K562 (cell line): ENCODE measurements around the gene PPP4C. TPM values are rescaled to one million over a fixed set of nuclear protein-coding genes. Genes with fewer than 3 reads are reported as not detected.

Experiments used
- CC2D1A ChIP-seq: fragments of 450-650 bp; IDR thresholded peaks from 2 replicates; pipeline ENCODE4 v1.6.1; 2017; ENCODE audit warnings: mild to moderate bottlenecking
- ELF1 ChIP-seq: fragments of 200-800 bp; sonication (Bioruptor generic); IDR thresholded peaks from 2 replicates; pipeline ENCODE4 v1.6.1; 2016; ENCODE audit warnings: missing genetic modification characterization, missing compliant biosample characterization
- ELF4 ChIP-seq: fragments of 450-650 bp; formaldehyde crosslinking; IDR thresholded peaks from 2 replicates; pipeline ENCODE4 v1.4.0; 2022; ENCODE audit warnings: missing genetic modification characterization
- EZH2 ChIP-seq: IDR thresholded peaks from 2 replicates; pipeline ENCODE4 v1.6.1; 2012; ENCODE audit warnings: low read depth, mild to moderate bottlenecking, inconsistent platforms, low read length, borderline replicate concordance
- NCOA1 ChIP-seq: fragments of 450-650 bp; IDR thresholded peaks from 2 replicates; pipeline ENCODE4 v1.6.1; 2016; ENCODE audit warnings: low read depth
- SIRT6 ChIP-seq: IDR thresholded peaks from one replicate; pipeline ENCODE4 v1.6.1; 2012; ENCODE audit warnings: low read depth, mild to moderate bottlenecking, control low read depth, inconsistent platforms, low read length, moderate library complexity
- U2AF1 ChIP-seq: fragments of 200-400 bp; formaldehyde crosslinking; optimal IDR thresholded peaks from 2 replicates; pipeline ENCODE3; 2017; ENCODE audit warnings: mild to moderate bottlenecking, low read depth, low read length, moderate library complexity
- XRCC4 ChIP-seq: IDR thresholded peaks from one replicate; pipeline ENCODE4 v1.6.1; 2011; ENCODE audit not compliant: insufficient read depth, insufficient read length; ENCODE audit errors: extremely low read depth
- ZC3H4 ChIP-seq: sonication (generic); formaldehyde crosslinking; IDR thresholded peaks from 2 replicates; pipeline ENCODE4 v1.9.0; 2021; ENCODE audit warnings: missing genetic modification reagents, borderline replicate concordance
- ZC3H8 ChIP-seq: fragments of 450-650 bp; IDR thresholded peaks from 2 replicates; pipeline ENCODE4 v1.6.1; 2017
- ZNF165 ChIP-seq: fragments of 250-450 bp; sonication (Bioruptor Pico); IDR thresholded peaks from 2 replicates; pipeline ENCODE4 v1.4.0; 2020; ENCODE audit warnings: borderline replicate concordance
- ZNF224 ChIP-seq: sonication (generic); formaldehyde crosslinking; IDR thresholded peaks from 2 replicates; pipeline ENCODE4 v1.8.0; 2022; ENCODE audit warnings: mild to moderate bottlenecking, missing genetic modification reagents
- ZNF551 ChIP-seq: fragments of 250-450 bp; sonication (Bioruptor Pico); IDR thresholded peaks from 2 replicates; pipeline ENCODE4 v1.5.0; 2021; ENCODE audit warnings: mild to moderate bottlenecking, moderate library complexity
- ZNF785 ChIP-seq: fragments of 250-450 bp; sonication (Bioruptor Pico); IDR thresholded peaks from 2 replicates; pipeline ENCODE4 v1.4.0; 2020; ENCODE audit warnings: mild to moderate bottlenecking
- polyA plus RNA-seq, 8 experiments: library from polyadenylated mRNA; depleted of rRNA in 4 of 8; stranded (reverse) in 5 of 8; unstranded in 3 of 8; fragments of >200 nt; fragmentation: Nextera tagmentation in 2 of 8; fragmentation: Illumina TruSeq in 1 of 8; extraction: Ambion mirVana in 2 of 8; extraction: Trizol in 1 of 8; gene quantifications; 2 replicates each; pipeline versions ENCODE4 v1.2.1 to v1.2.3, GENCODE V29; 2011 to 2014; ENCODE audit warnings: inconsistent platforms in 1 of 8, missing spikeins in 1 of 8
- total RNA-seq, 7 experiments: library from RNA; depleted of rRNA in 6 of 7; stranded (reverse); fragments of >200 nt in 6 of 7; fragmentation: Illumina TruSeq in 2 of 7; extraction: Trizol in 2 of 7; gene quantifications; 2 replicates each; pipeline versions ENCODE4 v1.2.1 to v1.2.3, GENCODE V29; 2011 to 2021; ENCODE audit warnings: low replicate concordance in 1 of 7
- TF ChIP-seq, protein P1 (sequence below): sonication (generic); formaldehyde crosslinking; IDR thresholded peaks from 2 replicates; pipeline ENCODE4 v1.8.0; 2022; ENCODE audit warnings: missing genetic modification reagents, mild to moderate bottlenecking, borderline replicate concordance
- TF ChIP-seq, protein P2 (sequence below): sonication (generic); formaldehyde crosslinking; IDR thresholded peaks from 2 replicates; pipeline ENCODE4 v1.8.0; 2023; ENCODE audit warnings: mild to moderate bottlenecking, missing genetic modification reagents
- TF ChIP-seq, protein P3 (sequence below): fragments of 450-650 bp; IDR thresholded peaks from 2 replicates; pipeline ENCODE4 v1.6.1; 2016
- TF ChIP-seq, protein P4 (sequence below): fragments of 450-650 bp; IDR thresholded peaks from 2 replicates; pipeline ENCODE4 v1.6.1; 2016; ENCODE audit warnings: low read depth, mild to moderate bottlenecking, moderate library complexity

The PPP4C gene
- total and polyA plus RNA-seq, 9 of the 15 experiments (the other 6 are each of a cell fraction or from before 2014, with no cell fraction given): 3.5 to 183 (median 131) TPM

DNA sequence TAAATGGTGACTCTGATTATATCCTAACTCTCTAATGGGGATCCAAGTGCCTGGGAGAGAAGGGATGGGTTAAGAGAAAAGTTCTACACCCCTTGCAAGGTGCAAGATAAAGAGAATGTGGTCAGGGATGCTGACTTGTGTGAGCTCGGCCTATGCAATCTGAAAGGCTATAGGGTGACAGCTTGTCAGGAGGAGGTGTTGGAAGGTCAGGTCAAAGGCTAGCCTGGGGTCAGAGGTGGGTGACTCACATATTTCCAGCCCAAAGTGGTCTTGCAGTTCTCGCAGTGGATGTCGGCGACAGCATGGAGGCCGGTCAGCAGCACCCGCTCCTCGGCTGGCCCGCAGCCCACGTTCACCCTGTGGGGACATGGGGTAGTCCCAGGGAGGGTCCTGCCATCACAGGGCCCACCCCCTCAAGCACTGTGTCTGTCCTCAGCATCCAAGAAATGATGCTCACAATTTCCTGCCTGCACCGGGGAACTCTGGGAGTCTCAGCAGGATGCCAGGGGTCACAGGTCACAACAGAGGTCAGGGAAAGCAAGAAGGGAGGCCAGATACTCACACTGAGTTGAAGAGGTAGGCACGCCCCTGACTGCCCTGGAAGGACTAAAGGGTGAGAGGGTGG, 18.9 kb downstream of the PPP4C start (continued):
- no peak for TF ChIP-seq EZH2
- no peak for TF ChIP-seq ELF1 (tag)
- TF ChIP-seq, protein P1, sequence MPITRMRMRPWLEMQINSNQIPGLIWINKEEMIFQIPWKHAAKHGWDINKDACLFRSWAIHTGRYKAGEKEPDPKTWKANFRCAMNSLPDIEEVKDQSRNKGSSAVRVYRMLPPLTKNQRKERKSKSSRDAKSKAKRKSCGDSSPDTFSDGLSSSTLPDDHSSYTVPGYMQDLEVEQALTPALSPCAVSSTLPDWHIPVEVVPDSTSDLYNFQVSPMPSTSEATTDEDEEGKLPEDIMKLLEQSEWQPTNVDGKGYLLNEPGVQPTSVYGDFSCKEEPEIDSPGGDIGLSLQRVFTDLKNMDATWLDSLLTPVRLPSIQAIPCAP: no peak
- no peak for TF ChIP-seq SIRT6
- TF ChIP-seq CC2D1A: no peak
- TF ChIP-seq ZNF785 (CRISPR knock-in tag): no peak
- TF ChIP-seq, protein P2, sequence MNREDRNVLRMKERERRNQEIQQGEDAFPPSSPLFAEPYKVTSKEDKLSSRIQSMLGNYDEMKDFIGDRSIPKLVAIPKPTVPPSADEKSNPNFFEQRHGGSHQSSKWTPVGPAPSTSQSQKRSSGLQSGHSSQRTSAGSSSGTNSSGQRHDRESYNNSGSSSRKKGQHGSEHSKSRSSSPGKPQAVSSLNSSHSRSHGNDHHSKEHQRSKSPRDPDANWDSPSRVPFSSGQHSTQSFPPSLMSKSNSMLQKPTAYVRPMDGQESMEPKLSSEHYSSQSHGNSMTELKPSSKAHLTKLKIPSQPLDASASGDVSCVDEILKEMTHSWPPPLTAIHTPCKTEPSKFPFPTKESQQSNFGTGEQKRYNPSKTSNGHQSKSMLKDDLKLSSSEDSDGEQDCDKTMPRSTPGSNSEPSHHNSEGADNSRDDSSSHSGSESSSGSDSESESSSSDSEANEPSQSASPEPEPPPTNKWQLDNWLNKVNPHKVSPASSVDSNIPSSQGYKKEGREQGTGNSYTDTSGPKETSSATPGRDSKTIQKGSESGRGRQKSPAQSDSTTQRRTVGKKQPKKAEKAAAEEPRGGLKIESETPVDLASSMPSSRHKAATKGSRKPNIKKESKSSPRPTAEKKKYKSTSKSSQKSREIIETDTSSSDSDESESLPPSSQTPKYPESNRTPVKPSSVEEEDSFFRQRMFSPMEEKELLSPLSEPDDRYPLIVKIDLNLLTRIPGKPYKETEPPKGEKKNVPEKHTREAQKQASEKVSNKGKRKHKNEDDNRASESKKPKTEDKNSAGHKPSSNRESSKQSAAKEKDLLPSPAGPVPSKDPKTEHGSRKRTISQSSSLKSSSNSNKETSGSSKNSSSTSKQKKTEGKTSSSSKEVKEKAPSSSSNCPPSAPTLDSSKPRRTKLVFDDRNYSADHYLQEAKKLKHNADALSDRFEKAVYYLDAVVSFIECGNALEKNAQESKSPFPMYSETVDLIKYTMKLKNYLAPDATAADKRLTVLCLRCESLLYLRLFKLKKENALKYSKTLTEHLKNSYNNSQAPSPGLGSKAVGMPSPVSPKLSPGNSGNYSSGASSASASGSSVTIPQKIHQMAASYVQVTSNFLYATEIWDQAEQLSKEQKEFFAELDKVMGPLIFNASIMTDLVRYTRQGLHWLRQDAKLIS: no peak
- TF ChIP-seq, protein P3, sequence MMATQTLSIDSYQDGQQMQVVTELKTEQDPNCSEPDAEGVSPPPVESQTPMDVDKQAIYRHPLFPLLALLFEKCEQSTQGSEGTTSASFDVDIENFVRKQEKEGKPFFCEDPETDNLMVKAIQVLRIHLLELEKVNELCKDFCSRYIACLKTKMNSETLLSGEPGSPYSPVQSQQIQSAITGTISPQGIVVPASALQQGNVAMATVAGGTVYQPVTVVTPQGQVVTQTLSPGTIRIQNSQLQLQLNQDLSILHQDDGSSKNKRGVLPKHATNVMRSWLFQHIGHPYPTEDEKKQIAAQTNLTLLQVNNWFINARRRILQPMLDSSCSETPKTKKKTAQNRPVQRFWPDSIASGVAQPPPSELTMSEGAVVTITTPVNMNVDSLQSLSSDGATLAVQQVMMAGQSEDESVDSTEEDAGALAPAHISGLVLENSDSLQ: peak; percentile 36; the same call in 1 of the 2 replicates
- TF ChIP-seq ZC3H4: 0 out of 2 replicates have a peak, but pooled peaks have one; percentile 37
- TF ChIP-seq ZNF551: no peak
- no peak for TF ChIP-seq NCOA1
- no peak for TF ChIP-seq XRCC4
- TF ChIP-seq, protein P4, sequence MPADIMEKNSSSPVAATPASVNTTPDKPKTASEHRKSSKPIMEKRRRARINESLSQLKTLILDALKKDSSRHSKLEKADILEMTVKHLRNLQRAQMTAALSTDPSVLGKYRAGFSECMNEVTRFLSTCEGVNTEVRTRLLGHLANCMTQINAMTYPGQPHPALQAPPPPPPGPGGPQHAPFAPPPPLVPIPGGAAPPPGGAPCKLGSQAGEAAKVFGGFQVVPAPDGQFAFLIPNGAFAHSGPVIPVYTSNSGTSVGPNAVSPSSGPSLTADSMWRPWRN: no peak
- no peak for TF ChIP-seq ELF4
- no peak for TF ChIP-seq ZNF224 (CRISPR knock-in tag)
- TF ChIP-seq U2AF1: no peak
- TF ChIP-seq ZNF165 (CRISPR knock-in tag): no peak
- TF ChIP-seq ZC3H8: no peak
